ENCODE measurements around the gene CIB2.

CIB2 gene

DNA sequence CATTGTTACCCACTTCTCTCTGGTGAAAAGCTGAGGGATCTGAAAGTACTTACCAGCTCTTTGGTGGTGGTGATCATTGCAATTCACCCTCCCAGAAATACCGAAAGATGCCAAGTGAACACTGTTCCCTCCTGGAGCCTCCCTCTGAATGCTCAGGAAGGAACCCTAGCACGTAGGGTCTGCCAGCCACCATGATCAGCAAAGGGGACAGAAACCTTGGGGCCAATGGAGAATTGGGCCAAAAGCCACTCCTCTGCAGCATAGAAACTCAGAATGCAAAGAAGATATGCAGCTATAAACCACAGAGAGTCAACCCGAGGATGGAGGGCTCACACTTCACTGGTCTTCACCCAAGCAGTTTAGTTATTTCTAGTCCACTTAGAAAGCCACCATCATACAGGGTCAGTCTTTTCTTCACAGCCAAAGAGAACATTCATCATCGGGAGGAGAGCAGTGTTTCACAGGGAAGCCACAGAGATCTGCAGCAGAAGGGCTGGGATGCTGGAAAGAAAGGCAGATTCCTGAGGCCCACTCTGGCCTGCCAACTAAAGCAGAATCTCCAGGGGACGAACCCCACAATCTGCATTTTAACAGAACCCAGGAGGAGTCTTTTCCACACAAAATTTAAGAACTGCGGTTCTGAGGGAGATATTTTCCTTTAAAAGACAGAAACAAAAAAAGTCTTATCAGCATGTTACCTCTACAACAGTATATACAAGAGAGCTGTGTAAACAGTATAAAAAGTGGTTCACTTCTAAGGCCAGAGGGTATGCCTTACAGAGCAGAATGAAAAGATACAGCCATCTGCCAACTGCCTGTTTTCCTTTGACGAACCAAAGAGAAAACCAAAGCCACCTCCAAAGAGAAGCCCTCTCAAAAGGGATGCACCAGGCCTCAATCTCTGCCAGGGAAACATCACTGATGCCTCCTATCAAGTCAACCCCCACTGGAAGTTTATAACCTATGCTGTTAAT lies 65.0 kb downstream of the CIB2 start:
- peak; percentile 67 for DNase-seq (ENCODE audit: low spot score)

DNA sequence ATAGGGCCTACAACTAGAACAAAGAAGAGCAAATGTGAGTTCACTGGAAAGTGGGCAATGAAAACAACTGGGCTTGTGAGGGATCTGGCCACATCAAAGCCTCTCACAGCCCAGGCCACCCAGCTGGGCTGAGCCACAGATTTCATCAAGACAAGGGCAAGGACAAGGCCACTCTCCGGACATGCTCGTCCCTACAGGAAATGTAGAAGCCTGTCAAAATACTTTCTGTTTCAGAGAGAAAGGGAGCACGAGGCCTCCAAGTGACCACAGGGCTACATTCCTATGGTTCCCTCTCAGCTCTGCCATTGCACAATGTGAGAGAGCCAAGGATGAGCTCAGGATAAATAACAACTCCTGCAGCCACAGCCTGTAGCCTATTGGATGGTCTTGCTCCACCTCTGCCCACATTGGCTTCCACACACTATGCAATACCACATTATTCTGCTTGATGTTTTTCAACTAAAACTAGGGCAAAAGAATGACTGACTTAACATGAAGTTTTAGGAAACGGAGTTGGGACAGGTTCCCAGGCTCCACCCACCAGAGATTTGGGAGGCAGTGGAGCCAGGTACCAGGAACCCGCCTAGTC lies 65.9 kb downstream of the CIB2 start:
- no peak for DNase-seq (ENCODE audit: low spot score)

DNA sequence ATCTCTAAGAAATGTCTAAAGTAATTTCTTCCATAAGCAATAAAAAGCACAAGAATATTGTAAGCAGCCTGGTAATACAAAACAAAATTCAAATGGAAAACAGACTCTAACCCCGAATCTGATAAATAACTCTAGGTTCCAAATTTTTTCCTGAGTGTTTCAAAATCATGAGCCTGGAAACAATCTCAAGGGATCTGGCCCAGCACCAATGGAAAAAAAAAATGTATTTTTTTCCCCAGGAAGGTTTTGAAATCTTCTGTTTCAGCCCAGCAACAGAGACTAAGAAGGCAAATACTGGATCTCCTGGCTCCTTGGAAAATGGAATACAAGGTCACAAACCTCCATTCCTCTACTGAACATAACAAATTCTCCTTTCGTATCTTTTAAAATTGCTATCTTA lies 66.7 kb downstream of the CIB2 start:
- DNase-seq (ENCODE audit: low spot score) = no peak

DNA sequence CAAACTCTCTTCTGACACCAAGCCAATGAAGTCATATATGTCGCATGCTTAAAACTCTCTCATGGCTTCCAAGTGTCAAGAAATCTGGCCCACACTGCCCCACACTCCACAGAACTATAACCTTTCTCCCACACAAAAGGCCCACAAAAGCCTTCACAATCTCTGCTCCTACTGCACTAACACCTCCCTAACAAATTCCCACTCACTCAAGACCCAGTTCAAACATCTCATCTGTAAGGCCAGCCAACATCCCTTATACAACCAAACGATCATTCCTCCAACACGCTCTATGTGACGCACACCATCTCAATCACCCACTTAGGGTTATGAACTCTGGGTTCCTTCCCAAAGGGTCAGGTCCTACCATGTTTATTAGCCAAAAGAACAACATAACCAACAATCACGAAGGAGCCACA lies 67.3 kb downstream of the CIB2 start:
- no peak for DNase-seq (ENCODE audit: low spot score)

DNA sequence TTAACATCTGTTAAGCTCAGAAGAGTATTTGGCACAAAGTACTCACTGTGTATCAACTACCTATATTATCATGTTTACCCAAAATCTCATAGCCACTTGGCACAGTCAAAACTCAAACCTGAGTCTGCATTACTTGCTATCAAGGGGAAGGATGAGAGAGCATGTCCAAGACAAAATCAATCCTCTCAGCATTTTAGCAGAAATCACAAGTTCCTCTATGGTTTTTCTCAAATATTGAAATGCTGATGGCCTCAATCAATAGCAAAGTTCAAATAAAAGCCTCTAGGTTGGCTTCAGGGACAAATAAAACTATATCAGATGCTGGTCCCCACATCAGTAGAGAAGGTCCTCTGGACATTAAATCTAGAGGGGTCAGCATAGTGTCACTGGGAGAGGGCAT lies 68.0 kb downstream of the CIB2 start:
- DNase-seq (ENCODE audit: low spot score) = no peak

DNA sequence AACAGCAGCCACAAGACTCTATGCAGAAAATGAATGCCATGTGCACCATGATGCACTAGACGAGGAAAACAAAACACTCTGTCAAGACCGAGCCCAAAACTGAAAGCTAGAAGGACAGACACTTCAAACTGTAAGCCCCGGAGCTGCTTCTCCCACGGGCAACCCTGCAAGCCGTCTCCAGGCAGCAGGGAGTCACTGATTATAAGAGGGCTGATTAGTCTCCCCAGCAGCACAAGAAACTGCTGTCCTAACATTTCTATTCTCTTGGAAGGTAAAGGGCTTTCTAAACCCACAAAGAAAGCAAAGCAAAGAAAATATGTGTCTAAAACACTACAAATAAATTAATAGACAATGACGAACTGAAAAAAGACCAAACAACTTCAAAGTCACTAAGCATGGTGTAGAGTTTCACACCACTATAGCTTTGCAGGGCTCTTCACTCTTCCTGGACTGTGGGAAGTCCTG lies 69.2 kb downstream of the CIB2 start:
- DNase-seq (ENCODE audit: low spot score) = peak; percentile 84

DNA sequence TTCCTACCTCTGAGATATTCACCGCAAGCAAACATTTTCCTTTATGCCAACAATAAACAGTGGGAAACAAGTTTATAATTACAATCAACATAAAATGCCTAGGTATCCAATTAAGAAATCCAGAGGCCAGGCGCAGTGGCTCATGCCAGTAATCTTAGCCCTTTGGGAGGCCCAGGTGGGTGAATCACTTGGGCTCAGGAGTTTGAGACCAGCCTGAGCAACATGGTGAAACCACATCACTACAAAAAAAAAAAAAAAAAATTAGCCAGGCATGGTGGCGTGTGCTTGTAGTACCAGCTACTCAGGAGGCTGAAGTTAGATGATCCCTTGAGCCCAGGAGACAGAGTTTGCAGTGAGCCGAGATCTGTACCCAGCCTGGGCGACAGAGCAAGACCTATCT lies 71.0 kb downstream of the CIB2 start:
- DNase-seq (ENCODE audit: low spot score) = no peak

DNA sequence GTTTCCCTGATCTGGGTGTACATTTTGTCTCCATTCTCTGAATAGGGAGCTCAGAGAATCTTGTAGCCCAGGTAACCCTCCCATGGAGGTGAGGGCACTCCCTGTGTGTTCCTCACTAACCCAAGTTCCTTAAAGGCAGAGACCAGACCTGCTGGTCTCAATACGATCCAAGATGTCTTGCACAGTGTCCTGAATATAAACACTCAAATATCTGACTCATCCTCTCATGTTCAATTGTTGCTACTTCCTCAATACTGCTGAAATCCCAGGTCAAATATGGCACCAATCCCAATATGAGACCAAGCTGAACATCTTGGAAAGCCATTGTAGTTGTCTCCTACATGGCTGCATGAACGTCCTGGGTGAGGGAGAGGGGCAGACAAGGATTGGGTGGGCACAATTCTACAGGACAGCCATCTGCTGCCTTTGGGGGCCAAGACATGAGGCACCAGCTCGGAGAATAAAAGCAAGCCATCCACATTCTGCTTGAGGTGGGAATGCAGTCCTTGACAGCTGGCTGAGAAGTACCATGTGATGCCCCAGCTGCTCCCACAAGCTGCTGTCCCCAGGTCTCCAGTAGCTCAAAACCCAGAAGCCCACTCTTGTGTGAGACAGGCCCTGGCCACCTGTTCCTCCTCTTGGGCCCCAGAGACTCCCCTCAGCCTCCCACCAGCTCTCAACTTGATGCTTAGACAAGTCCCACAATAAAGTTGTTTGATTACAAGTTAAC lies 72.0 kb downstream of the CIB2 start:
- DNase-seq (ENCODE audit: low spot score) = peak; percentile 77

DNA sequence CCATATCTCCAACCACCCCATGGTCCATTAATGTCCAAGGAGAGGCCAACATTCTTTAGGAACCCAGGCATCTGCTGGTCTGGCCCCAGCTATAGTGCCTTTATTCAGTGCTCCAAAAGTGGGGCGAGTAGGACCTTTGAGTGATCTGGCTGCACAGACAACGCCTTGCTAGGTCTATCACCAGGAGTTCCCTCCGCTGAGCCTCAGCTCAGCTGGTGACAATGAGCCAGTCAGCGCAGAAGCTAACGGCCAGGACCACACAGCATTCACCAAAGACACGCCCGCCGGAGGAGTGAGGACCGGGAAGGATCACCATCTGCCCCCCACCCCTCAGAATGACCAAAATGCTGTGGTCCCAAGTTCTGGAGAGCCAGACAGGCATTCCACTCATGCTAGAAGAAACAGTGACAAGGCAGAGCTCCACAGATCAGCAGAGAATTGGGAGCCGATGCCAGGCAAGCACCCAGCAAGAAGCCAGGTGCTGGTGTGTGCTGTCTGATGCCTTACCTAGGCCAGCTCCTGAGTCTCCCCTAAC lies 72.8 kb downstream of the CIB2 start:
- no peak for DNase-seq (ENCODE audit: low spot score)

DNA sequence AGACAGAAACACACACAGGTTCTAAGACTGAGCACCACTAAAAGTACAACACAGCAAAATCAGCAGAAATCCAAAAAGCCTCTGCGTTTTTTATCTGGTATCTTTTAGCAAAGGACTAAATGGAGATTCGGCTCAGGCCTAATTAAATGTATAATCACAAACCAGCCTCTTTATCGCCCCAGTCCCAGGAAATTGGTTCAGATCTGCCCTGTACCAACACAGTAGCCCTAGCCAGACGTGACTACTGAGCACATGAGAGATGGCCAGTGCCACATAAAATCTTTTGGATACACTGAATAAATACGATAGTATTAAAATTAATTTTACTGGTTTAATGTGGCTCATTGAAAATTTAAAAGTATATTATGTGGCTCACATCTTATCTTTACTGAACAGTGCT lies 73.4 kb downstream of the CIB2 start:
- DNase-seq (ENCODE audit: low spot score) = no peak

DNA sequence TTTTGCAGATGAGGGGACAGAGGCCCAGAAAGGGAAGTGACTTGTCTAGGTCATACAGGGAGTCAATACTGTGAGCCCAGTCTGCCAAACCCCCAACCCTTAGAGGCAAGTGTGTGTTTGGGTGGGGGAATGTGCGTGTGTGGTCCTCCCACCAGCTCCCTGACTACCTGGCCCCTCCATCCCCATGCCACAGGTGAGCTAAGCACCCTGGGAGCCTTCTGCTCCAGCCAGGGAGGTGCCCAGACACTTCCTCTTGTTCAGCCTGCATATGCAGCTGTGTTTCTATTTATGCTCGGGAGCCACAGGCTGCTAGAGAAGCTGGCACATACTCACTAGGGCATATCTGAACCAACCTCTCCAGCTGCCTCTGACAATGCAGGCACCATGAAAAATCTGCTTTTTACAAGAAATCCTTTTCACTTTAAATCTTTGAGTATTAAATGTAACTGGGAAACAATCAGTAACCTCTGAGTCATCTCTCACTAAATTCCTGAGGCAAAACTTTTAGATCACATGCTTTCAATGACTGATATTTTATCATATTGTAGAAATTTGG lies 74.5 kb downstream of the CIB2 start:
- DNase-seq (ENCODE audit: low spot score) = peak; percentile 92

DNA sequence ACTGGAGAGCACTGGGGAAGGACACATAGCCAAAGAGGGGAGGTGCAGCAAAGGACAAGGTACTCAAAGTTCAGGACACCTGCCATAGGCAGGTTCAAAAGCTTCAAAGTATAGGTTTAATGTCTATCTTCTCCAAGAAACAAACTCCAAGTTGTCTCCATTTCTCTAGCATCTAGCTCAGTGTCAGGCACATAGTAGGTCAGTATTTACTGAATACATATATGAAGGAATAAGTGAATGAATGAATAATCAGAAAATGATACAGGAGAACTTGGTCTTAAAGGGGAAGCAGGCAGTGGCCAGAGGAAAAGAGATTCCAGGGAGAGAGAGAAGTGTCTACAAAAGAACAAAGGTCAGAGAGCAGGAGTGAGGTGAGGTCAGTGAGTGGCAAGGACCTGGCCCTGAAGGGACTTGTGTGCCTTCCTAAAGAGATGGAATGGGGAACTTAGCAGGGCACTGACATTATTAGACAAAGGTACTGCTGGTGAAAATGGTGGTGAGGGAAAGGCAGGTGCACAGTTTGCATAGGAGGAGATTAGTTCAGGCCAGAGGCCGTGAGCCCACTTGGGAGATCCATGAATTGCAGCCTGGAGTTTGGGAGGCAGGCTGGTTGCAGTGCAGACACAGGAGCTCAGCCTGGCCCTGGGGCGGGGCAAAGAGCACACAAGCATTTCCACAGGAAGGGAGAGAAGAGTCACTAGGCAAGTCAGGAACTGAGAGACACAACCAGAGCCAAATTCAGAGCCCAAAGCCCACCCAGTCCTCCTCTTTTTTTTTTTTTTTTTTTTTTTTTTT lies 75.1 kb downstream of the CIB2 start:
- no peak for DNase-seq (ENCODE audit: low spot score)

DNA sequence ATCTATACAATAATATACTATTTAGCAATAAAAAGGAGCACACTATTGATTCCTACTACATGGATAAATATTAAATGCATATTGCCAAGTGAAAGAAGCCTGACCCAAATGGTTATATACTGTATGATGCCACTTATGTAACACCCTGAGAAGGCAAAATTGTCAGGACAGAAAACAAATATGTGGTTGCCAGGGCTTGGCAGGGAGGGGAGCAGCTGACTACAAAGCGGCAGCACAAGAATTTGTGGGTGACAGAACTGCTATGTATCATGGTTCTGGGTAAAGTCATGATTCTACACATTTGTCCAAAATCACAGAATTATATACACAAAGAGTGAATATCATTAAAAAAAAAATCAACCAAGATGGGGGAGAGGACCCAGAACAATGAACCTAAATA lies 76.3 kb downstream of the CIB2 start:
- no peak for DNase-seq (ENCODE audit: low spot score)

Data from NAMALWA (cell line).